Mesothelial cell of epicardium (in vitro differentiated cells): Measurements from ENCODE around the gene MRPL9. TPM values are rescaled to one million over a fixed set of nuclear protein-coding genes. Genes with fewer than 3 reads are reported as not detected.

Experiments
- DNase-seq, 2 experiments: peaks; one replicate each; pipeline ENCODE4 v3.0.0; 2021; ENCODE audit warnings: low spot score in 2 of 2; ENCODE audit not compliant: unreplicated experiment in 2 of 2
- H3K27ac Mint-ChIP-seq: 2 replicates; pipeline ENCODE4 v1.8.0; 2021; ENCODE audit warnings: mixed read lengths
- H3K27me3 Mint-ChIP-seq: 2 replicates; pipeline ENCODE4 v1.8.0; 2021; ENCODE audit warnings: low read depth, mixed read lengths
- H3K36me3 Mint-ChIP-seq: 2 replicates; pipeline ENCODE4 v1.8.0; 2021; ENCODE audit warnings: mixed read lengths
- H3K4me1 Mint-ChIP-seq: 2 replicates; pipeline ENCODE4 v1.8.0; 2021; ENCODE audit warnings: mixed read lengths
- H3K4me3 Mint-ChIP-seq: 2 replicates; pipeline ENCODE4 v1.8.0; 2021; ENCODE audit warnings: mild to moderate bottlenecking, moderate library complexity, mixed read lengths
- H3K9me3 Mint-ChIP-seq: 2 replicates; pipeline ENCODE4 v1.8.0; 2021; ENCODE audit warnings: mixed read lengths
- CTCF ChIP-seq: fragments of 200-600 bp; sonication (generic); IDR thresholded peaks from one replicate; pipeline ENCODE4 v1.5.0; 2021; ENCODE audit warnings: antibody characterized with exemption; ENCODE audit not compliant: unreplicated experiment
- total RNA-seq: library from RNA; stranded (reverse); gene quantifications from 3 replicates; pipeline ENCODE4 v1.2.1, GENCODE V29; 2021

The MRPL9 gene
- total RNA-seq, 1 donor from 2014 or later: 73.1 TPM

- Mint-ChIP-seq H3K9me3 (no peaks in the 10 kb centered on the region), H3K27me3 (peaks cover 58% of the 10 kb centered on the region), H3K4me3 (no peak overlapping the region), H3K4me1 (peaks cover 2% of the 10 kb centered on the region), H3K27ac (no peak overlapping the region), H3K36me3 (no peaks in the 10 kb centered on the region)
- DNase-seq: no peak
- no peak for TF ChIP-seq CTCF
Measured at GRCh38 chr1:151802372-151802771, 39.1 kb upstream of the MRPL9 start.

DNA sequence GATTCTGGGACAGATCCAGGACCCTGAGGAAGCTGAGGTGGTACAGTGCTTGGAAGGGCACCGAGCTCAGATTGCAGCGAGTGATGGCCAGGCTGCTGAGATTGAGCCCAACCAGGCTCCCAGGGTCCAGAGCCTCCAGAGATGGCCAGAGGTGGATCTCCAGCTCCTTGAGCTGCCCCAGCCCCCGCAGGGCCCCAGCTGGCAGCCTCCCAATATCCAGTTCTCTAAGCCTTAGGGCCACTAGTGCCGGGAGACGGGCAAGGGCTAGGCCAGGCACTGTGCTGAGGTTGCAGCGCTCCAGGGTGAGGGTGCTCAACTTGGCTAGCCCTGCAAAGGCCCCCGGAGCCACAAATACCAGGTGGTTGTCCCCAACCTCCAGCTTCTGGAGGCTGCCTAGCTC, 38.5 kb upstream of the MRPL9 start:
- Mint-ChIP-seq H3K27ac (no peak overlapping the region), H3K27me3 (peaks cover 58% of the 10 kb centered on the region), H3K4me1 (peaks cover 2% of the 10 kb centered on the region), H3K4me3 (no peak overlapping the region), H3K36me3 (no peaks in the 10 kb centered on the region), H3K9me3 (no peaks in the 10 kb centered on the region)
- no peak for TF ChIP-seq CTCF
- DNase-seq: no peak

DNA sequence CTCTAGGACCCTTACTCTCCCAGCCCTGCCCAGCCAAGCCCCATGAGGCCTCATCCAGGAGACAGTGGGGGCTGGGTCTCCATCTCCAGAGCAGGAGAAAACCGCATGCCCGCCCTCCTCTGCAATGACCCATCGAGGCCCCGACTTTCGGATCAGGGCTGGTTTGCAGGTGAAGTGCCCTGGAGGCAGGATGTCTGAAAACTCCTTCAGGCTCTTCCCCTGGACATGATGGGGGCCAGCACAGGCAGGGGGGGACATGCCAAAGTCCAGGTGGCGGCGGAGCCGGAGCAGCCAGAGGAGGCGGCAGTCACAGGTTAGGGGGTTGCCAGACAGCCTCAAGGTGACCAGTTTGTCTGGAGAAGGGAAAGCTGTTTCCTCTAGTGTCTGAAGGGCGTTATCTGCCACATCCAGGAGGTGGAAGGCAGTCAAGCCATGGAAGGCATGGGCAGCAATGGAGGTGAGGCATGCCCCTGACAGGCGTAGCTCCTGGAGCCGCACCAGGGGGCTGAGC, 38.1 kb upstream of the MRPL9 start:
- peaks cover 59% of the 10 kb centered on the region for H3K27me3 Mint-ChIP-seq
- H3K36me3 Mint-ChIP-seq: no peaks in the 10 kb centered on the region
- H3K4me1 Mint-ChIP-seq: peaks cover 2% of the 10 kb centered on the region
- no peaks in the 10 kb centered on the region for H3K9me3 Mint-ChIP-seq
- no peak for TF ChIP-seq CTCF
- H3K27ac Mint-ChIP-seq: no peak overlapping the region
- H3K4me3 Mint-ChIP-seq: no peak overlapping the region
- DNase-seq: no peak

DNA sequence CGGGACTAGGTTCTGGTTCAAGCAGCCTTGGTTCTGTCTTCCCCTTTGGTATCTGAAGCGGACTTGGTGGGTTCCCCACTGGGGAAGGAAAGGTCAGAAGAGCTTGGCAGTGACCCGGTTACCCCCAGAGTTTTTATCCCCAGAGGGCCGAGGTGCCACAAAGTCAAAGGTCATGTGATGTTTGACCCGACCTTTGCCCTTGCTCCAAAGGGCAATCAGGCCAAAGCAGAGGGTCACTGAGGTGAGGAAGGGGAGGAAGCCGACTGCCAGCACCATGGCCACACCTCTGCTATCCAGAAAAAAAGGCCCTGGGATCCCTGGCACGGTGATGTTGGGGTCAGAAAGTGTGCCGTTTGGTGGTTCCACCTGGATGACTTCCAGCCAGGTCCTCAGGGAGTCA, 37.5 kb upstream of the MRPL9 start:
- peaks cover 2% of the 10 kb centered on the region for H3K4me1 Mint-ChIP-seq
- no peak for TF ChIP-seq CTCF
- peaks cover 60% of the 10 kb centered on the region for H3K27me3 Mint-ChIP-seq
- no peak overlapping the region for H3K4me3 Mint-ChIP-seq
- no peak for DNase-seq
- no peaks in the 10 kb centered on the region for H3K9me3 Mint-ChIP-seq
- no peaks in the 10 kb centered on the region for H3K36me3 Mint-ChIP-seq
- no peak overlapping the region for H3K27ac Mint-ChIP-seq

- TF ChIP-seq CTCF: no peak
- no peaks in the 10 kb centered on the region for H3K36me3 Mint-ChIP-seq
- H3K4me1 Mint-ChIP-seq: no peaks in the 10 kb centered on the region
- H3K4me3 Mint-ChIP-seq: no peak overlapping the region
- no peak for DNase-seq
- no peaks in the 10 kb centered on the region for H3K9me3 Mint-ChIP-seq
- H3K27ac Mint-ChIP-seq: no peak overlapping the region
- peaks cover 52% of the 10 kb centered on the region for H3K27me3 Mint-ChIP-seq
Measured at GRCh38 chr1:151799179-151800022, 36.1 kb upstream of the MRPL9 start.
